D721Med (cell line): ENCODE measurements around the gene SLC11A2.

Source experiments
- DNase-seq: peaks from one replicate; pipeline ENCODE4 v3.0.0; 2011; ENCODE audit warnings: low spot score; ENCODE audit not compliant: insufficient read length
- FAIRE-seq: peaks from 2 replicates; lab custom pipeline; 2011; peaks lifted over from hg19 to GRCh38; lab: Jason Lieb, UNC
- CTCF ChIP-seq: IDR thresholded peaks from 2 replicates; pipeline ENCODE4 v1.5.1; 2012; ENCODE audit warnings: mild to moderate bottlenecking, control low read depth; ENCODE audit not compliant: insufficient read depth; ENCODE audit errors: missing control alignments

SLC11A2 gene

GRCh38 chr12:50992819-50993218 is 33.4 kb downstream of the SLC11A2 start:
- DNase-seq, result no peak
- no peak for FAIRE-seq
- no peak for TF ChIP-seq CTCF

- DNase-seq (no peak), FAIRE-seq (no peak)
- no peak for TF ChIP-seq CTCF
These were observed 34.9 kb downstream of the SLC11A2 start for GRCh38 chr12:50991291-50991690.

GRCh38 chr12:50990791-50991190 is 35.4 kb downstream of the SLC11A2 start:
- no peak for DNase-seq
- FAIRE-seq, result no peak
- TF ChIP-seq CTCF, result no peak

GRCh38 chr12:50990147-50990727 is 35.9 kb downstream of the SLC11A2 start:
- no peak for TF ChIP-seq CTCF
- FAIRE-seq, result no peak

GRCh38 chr12:50988871-50989270 is 37.3 kb downstream of the SLC11A2 start:
- FAIRE-seq (no peak), DNase-seq (no peak)
- no peak for TF ChIP-seq CTCF

More at GRCh38 chr12:50990147-50990727, 35.9 kb downstream of the SLC11A2 start:
- no peak for DNase-seq

- DNase-seq (no peak), FAIRE-seq (no peak)
- no peak for TF ChIP-seq CTCF
These were observed 38.1 kb downstream of the SLC11A2 start for GRCh38 chr12:50988051-50988450.

GRCh38 chr12:50986966-50987737 is 39.0 kb downstream of the SLC11A2 start:
- FAIRE-seq (peak; percentile 46), DNase-seq (no peak)
- TF ChIP-seq CTCF, result peak; percentile 61
